UCSD-AML1 (cell line): ENCODE measurements around the gene TMEM270.
"Not testable (repeated sequence)": the region's sequence is repeated elsewhere in the genome, so short reads cannot be mapped to it uniquely, and the experiment has no call there.

Source experiments
- DNase-seq: peaks from one replicate; lab custom pipeline; 2025; ENCODE audit not compliant: unreplicated experiment; lab: John Stamatoyannopoulos, UW

TMEM270 gene, protein sequence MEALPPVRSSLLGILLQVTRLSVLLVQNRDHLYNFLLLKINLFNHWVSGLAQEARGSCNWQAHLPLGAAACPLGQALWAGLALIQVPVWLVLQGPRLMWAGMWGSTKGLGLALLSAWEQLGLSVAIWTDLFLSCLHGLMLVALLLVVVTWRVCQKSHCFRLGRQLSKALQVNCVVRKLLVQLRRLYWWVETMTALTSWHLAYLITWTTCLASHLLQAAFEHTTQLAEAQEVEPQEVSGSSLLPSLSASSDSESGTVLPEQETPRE

GRCh38 chr7:73860859-73861258, at the start of gene TMEM270:
Gene TMEM270, plus strand, starts transcription at chr7:73861159. Its CDS starts 36 bp downstream, at chr7:73861195.
- DNase-seq = no peak

DNA sequence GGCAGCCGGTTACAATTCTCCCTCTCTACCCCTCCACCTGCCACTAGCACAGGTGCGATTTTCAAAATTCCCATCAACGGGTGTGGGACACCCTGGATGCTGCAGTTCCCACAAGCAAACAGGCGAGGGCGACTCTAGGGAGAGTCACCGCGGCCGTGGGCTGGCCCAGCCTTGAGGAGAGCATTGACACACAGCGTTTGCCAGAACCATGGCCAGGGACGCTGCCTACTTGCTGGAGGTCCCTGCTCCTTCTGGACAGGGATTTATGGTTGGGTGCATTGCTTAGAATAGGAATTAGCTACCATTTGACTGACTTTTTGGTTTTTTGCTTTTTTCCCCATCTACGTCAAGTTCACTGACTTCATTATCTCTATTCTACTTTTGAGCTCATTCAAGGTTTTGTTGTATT, 49.2 kb upstream of the TMEM270 start:
- peak; percentile 41 for DNase-seq

- no peak for DNase-seq
Observed at GRCh38 chr7:73812996-73813395, 48.0 kb upstream of the TMEM270 start.

DNA sequence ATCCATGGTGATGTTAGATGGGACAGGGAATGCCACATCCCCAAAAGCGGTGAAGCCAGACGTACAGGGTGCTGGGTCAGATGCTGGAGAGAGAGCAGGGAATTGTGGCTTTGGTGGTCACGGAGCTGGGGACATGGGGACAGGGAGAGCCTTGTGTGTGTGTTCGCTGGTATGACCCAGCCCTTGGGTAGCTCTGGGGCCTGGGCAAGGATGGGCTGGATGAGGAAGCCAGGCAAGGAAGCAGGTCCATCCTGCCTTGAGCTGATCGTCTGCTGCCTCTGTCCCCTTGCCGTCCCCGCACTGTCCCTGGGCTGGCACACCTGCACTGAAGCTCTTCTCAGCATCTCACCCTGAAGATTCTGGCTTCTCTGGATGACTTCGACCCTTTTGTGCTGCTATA, 45.5 kb upstream of the TMEM270 start:
- DNase-seq = no peak

- DNase-seq = no peak
Observed at GRCh38 chr7:73817121-73817520, 43.8 kb upstream of the TMEM270 start.

- DNase-seq = no peak
Observed at GRCh38 chr7:73820013-73820412, 40.9 kb upstream of the TMEM270 start.

GRCh38 chr7:73821597-73822285, 39.2 kb upstream of the TMEM270 start:
- not testable (repeated sequence) for DNase-seq

DNA sequence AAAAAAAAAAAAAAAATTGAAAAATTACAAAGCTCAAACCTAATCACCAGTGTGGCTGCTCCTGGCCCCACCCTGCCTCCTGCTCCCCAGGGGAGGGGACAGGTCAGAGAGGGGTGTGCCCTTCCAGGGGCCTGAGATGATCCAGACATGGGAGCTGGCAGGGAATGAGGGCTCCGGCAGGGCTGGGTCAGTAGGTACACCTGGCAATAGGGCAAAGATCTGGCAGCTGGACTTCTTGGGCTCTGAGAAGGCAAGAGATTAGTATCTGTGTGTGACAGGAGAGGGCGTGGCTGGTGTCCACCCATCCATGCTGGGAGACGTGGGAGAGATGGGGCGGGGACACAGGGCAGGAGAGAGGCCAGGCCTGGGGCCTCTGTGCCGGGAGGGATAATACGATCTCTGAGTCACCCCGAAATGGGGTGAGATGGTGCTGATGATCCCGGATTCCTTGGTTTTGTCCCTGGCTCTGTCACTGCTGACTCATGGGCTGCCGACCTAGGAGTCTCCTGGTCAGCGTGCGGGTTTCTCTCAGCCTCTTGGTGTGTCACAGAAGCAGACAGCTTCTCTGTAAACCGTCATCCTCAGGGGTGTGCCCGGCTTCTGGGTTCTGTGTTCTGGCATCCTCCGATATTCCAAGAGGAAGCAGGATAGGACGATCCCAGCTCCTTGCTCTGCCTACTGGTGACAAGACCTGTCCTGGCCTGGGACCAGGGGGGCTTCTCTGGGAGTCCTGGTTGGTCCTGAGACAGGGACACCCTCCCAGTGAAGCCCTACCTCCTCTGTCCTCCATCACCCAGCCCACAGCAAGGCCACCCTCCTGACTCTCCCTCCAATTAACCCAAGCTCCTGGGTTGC, 38.4 kb upstream of the TMEM270 start:
- DNase-seq = no peak

DNA sequence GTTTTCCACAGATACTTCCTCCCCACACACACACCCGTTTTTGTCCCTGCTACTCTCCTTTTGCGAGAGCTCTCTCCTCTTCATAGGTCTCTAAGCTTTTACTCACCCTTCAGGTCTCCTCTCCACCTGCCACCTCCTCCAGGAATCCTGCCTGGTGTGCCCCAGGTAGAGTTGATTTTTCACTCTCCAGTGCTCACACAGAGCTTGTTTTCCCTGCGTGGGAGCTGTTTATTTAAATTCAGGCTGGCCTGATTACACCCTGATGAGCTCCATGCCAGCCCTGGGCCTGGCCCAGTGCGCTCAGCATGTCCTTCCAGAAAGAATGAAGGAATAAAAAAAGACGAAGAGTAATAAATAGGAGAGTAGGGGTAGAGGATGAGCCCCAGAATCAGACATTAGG, 37.7 kb upstream of the TMEM270 start:
- DNase-seq = no peak

DNA sequence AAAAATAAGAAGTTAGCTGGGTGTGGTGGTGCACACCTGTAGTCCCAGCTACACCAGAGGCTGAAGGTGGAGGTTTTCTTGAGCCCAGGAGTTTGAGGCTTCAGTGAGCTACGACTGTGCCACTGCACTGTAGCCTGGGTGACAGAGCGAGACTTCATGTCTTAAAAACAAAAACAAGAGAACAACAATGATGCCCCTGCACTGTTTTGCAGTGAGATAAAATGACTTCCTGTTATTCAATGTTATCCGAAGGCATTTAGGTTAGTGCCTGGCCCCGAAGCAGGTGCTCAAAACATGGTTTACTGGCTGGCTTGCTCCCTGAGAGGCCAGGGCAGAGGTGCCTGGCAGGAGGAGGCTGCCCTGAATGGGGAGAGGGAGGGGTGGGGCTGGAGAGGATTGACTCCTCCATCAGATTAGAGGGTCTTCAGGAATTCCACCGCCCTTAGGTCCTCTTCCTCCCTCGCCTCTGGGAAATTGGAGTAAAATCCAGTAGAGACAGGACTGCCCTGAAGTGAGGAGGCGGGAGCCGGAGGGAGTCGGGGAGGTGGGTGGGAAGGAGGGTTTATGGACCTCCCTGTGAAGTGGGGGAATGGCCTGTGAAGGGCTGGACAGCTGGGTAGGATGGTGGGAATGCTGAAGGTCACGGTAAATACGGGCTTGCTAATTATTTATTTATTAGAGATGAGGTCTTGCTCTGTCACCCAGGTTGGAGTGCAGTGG, 36.9 kb upstream of the TMEM270 start:
- no peak for DNase-seq

DNA sequence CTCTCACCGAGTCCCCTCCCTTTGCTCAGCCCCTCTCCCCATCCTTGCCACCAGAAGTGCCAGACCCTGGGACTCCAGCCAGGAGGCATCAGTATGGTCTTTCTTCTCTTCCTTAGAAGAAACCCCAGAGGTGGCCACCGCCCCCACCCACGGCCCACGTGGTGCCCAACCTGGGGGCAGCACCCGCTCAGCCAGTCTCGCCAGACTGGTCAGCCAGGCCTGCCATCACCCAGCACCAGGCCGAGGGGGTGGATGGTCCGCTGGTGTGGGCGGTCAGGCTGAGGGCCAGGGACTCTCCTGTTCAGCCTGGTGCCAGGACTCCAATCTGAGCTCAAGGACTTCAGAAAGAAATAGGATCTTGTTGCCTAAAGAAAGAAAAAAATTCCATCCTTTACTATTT, 36.0 kb upstream of the TMEM270 start:
- DNase-seq = no peak

DNA sequence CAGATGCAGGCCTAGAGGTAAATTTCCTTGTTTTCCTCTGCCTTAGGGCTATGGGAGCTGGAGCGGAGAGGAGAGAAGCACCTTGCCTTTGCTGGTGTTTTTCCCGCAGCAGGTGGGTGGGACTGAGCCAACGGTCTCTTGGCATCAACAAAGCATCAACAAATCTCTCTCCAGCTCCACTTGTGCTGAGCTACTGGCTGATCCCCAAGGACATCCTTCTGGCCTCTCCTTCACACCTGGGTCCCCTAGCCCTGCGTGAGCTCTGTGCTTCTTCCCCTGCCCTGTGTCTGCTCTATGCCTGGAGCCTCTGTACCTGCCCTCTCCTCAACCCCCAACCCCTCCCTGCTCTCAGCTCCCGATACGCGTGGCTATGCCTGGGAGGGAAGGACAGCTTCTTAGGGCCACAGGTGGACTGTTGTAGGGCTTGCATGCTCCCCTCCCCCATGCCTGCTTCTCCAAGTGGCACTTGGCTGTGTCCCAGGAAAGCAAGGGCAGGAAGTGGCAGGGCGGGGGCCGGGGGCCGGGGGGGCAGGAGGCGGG, 33.3 kb upstream of the TMEM270 start:
- DNase-seq = no peak

- DNase-seq = no peak
Observed at GRCh38 chr7:73828107-73828803, 32.7 kb upstream of the TMEM270 start.

DNA sequence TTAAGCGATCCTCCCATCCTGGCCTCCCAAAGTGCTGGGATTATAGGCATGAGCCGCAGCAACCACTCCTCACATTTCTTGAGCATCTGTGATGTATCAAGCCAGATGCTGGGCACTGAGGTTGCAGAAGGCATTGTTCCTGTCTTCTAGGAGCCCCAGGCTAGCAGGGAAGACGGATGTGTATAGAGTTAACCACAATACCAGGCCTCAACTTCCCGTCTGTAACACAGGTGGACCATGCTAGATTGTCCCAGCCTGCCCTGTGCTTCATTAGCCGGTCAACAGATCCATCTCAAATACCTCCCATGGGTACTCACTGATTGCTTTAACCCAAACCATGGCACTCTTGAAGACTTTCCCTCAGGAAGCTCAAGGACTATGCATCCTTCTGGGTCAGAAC, 32.0 kb upstream of the TMEM270 start:
- DNase-seq = no peak

GRCh38 chr7:73829505-73829904, 31.5 kb upstream of the TMEM270 start:
- DNase-seq = no peak

DNA sequence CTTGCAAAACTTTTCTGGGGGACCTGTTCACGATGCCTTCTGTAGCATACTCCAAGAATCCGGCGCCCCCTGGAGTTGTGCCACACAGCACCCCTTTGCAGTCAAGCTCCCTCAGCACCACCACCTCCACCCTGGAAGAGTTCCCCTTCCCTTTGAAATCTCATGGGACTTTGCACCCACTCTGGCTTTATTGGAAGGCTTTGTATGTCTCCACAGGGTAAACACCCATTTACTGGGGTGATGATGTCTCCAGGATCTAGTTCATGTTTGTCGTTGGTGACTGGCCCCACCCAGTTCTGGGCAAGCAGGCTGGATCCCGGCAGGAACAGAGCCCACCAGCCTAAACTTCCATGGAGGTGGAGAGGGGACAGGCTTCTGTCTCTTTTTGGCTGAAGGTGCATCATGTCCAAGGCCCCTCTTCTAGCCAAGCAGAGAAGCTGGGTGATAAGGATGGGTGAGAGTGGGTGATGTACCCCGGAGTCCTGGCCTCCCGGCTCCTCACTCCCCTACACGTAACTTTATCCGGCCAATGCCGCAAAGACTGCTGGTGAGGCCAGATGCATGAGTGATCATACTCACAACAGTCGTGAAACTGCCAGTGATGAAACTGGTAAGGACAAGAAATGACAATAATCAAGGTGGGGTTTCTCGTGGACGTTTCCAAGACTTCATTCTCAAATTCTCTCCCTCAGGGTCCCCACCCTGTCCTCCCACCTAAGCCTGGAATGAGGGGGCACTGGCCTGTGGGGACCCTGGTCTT, 30.9 kb upstream of the TMEM270 start:
- no peak for DNase-seq

DNA sequence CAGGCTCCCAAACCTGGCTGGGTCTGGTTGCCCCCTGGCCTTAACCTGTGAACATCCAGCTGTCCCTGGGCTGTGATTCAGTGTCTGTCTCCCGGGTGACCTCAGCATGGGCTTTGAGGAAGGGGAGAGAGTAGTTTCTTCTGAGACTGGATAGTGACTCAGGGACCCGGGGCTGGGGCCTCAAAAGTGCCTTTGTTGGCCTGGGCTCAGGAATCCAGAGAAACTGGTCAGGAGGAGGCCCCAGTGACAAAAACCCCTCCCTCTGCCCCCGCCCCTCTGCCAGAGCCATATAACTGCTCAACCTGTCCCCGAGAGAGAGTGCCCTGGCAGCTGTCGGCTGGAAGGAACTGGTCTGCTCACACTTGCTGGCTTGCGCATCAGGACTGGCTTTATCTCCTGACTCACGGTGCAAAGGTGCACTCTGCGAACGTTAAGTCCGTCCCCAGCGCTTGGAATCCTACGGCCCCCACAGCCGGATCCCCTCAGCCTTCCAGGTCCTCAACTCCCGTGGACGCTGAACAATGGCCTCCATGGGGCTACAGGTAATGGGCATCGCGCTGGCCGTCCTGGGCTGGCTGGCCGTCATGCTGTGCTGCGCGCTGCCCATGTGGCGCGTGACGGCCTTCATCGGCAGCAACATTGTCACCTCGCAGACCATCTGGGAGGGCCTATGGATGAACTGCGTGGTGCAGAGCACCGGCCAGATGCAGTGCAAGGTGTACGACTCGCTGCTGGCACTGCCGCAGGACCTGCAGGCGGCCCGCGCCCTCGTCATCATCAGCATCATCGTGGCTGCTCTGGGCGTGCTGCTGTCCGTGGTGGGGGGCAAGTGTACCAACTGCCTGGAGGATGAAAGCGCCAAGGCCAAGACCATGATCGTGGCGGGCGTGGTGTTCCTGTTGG, 30.0 kb upstream of the TMEM270 start, which contains the start of gene CLDN4:
CLDN4 (plus strand) TSS at position 316 of the 903 bp plus-strand sequence; CDS start at position 522, 206 bp downstream.
- DNase-seq = no peak

DNA sequence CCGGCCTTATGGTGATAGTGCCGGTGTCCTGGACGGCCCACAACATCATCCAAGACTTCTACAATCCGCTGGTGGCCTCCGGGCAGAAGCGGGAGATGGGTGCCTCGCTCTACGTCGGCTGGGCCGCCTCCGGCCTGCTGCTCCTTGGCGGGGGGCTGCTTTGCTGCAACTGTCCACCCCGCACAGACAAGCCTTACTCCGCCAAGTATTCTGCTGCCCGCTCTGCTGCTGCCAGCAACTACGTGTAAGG, 29.4 kb upstream of the TMEM270 start:
- DNase-seq = no peak
